Activated CD8-positive, alpha-beta memory T cell treated with anti-CD3 and anti-CD28 coated beads, Interleukin-2, amount 50 U/mL, for 24 hours (primary cell): ENCODE data around the gene SGPL1.
"Not testable (repeated sequence)": the region's sequence is repeated elsewhere in the genome, so short reads cannot be mapped to it uniquely, and the experiment has no call there.

ENCODE experiments used
- DNase-seq: peaks from one replicate; pipeline ENCODE4 v3.0.0-alpha.2; 2020; ENCODE audit errors: extremely low read depth

The SGPL1 gene

DNA sequence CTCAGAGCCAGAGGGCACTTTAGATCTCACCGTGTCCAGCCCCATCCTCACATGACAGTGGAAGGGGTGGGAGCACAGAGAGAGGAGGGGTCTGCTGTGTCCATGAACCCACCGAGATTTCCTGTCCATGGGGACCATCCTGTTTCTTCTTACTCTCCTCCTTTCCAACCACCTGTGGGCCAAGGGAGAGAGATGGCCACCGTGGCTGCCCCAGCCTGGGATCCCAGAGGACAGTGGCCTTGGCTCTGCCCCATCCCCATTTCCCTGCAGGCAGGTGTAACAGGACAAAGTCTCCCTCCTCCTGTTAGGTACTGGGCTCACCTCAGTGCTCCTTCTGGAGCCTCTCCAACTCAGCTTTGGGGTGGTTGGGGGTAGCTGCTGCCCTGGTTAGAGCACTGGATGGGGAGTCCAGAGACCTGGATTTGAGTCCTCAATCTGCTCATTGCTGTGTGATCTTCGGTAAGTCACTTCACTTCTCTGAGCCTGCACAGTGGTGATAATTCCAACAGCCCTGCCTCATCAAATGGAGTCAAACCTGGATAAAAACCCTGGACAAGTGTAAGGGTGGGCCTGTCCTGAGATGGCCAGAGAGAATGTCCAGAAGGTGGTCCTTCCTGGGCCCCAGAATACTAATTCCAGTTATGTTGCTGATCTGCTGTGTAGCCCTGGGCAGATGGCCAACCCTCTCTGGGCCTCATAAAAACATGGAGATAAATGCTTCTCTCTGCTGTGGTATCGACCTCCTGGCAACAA, 90.5 kb downstream of the SGPL1 start:
- DNase-seq: no peak

DNA sequence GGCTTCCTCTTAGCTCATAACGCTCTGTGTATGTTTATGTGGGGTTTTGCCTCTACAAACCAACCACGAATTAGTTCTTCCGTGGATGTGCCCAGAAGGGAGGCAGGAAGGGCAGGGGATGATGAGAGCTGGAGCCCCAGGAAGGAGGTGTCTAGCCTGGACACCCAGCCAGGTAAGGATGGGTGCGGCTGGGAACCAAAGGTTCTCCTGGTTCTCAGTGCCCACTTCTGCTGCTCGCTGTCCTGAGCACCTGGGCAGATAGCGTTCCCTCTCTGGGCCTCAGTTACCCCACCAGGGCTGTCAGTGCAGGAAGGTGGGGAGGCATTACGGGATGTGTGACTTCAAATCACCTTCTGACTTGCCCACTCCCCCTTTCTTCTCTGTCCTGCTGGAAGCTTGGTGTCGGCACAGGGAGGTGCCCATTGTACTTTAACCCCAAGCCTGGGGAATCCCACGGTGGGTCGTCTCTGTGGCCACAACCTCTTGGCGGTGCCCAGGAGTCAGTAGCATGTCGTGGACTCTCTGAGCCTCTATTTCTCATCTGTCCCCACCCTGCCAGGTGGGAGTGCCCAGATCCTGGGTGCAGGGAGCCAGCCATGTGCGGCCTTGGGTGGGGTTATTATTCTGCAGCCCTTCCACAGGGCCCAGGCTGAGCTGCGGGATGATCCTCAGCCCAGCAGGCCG, 91.3 kb downstream of the SGPL1 start:
- no peak for DNase-seq

DNA sequence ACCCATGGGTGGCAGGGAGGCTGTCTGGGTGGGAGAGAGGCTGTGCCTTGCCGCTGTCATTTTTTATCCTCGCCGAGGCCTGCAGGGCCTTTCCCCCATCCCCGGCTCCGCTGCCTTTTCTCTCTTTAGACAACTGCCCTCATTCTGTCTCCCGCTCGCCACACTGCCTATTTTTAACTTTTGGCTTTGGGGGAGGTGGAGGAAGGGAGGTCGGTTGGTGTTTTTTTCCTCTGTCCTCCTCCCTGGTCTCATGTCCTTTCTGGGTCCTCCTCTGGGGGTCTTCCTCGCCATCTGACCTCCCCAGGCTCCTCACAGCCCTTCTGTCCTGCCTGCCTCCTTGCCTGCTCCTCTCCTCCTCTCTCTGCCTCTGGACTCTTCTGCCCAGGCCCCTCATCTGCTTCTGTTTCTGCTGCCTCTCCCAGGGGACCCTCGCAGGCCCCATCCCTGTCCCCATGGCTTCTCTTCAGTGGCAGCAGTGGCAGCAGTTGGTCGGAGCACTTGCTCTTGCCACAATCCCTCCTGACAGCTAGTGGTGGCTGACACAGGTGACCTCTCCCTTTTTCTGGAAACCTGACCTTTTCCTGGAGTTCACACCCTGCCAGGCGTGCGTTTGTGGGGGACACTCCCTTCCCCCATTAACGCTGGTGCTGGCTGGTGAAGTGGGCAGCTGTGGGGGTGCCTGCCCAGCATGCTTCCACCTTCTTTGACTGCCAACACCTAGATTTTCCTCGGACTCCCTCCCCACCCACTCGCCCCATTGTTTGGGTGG, 92.1 kb downstream of the SGPL1 start:
- DNase-seq: no peak

DNA sequence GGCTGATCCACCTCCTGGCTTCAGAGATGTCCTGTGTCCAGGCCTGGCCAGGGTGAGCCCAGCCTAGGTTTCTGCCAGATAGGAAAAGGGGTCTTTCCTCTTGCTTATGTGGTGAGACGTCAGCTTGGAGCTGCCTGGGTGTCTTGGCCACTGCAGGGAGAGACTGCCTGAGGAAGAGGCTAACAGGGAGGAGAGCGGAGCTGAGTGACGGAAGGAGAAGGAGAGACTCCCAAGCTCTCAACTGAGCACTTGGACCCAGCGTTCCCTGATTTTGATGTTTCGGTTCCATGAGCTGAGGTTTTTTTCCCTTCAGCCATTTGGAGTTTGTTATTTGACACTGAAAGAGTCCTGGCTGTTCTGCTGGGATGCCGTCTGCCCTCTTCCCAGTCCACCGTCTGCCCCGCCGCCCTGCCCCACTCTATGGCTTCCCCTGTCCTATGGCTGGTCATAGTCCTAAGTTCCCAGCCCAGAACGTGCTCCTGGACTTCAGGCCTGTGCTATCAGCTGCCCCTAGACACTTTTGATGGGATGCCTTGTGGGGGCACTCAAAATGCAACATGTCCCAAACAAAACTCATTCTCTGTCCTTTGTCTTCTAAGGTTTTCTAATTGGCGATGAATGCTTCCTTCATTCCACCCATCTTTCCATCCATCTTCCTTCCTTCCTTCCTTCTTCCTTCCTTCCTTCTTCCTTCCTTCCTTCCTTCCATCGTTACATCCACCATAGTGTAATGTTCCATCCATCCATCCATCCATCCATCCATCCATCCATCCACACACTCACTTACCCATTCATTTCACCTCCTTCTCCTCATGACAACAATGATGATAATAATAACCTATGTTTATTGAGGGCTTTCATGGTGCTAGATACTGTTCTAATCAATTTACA, 92.9 kb downstream of the SGPL1 start:
- DNase-seq: no peak

- DNase-seq: no peak
These were observed 93.7 kb downstream of the SGPL1 start for GRCh38 chr10:70909326-70909935.

GRCh38 chr10:70910486-70911341, 95.0 kb downstream of the SGPL1 start:
- no peak for DNase-seq

DNA sequence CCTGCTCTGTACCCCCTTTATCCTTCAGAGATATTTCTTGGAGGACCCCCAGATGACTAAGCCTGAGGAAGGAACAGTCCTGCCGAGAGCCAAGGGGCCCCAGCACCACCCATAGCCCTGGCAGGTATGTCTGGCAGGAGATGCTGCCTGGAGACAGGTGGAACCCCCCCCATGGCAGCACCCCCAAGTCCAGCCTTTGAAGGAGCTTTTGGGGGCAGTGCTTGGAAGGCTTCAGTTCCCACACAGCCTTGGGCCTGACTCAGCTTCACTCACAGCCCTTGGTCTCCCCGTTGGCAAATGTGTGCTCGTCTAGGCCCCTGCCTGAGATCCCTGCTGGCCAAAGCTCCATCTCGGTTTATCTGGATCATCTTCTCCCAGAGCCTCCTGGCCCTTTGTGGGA, 95.6 kb downstream of the SGPL1 start:
- no peak for DNase-seq

DNA sequence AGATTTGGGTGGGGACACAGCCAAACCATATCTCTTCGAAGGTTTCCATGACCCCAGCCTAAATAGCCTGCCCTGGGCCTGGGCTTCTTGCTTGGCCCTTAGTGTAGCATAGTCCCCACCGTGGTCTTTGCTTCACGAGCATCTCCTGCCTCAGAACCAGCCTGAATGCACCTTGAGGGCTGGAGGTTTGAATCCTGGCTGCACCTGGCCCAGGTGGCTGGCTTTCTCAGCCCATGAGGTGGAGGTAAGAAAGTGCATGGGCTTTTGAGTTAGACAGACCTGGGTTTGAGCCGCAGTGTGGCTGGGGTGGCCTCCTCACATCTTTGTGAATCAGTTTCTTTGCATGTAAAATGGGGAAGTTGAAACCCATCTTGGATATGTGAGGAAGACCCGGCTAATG, 96.8 kb downstream of the SGPL1 start:
- DNase-seq: no peak

DNA sequence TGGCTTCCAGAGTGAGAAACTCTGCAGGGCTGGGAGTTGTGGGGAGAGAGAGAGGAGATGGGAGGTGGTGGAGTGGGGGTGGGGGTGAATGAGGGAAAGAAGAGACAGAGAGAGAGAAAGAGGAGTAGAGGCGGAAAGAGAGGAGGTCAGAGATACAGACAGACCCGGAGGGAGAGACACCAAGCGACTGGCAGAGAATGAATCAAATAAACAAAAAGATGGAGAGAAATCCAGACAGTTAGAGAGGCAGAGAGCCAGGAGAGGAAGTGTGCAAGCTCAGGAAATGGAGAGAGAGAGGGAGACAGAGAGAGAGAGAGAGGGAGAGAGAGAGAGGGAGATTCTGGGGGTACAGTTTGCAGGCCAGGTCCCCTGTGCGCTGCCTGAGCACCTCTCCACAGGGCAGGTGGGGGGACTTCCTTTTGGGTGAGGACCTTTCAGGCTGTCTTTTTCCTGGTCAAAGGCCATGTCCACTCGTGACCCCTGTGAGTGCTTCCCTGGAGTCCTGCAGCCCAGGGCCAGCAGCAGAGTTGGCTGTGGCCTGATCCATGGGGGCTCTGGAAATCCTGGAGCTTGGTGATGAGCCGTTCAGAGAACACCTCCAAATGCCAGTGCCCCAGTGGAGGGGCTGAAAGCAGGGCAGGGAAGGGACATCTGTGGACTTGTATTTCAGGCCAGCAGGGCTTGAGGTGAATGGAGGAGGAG, 97.6 kb downstream of the SGPL1 start:
- no peak for DNase-seq

DNA sequence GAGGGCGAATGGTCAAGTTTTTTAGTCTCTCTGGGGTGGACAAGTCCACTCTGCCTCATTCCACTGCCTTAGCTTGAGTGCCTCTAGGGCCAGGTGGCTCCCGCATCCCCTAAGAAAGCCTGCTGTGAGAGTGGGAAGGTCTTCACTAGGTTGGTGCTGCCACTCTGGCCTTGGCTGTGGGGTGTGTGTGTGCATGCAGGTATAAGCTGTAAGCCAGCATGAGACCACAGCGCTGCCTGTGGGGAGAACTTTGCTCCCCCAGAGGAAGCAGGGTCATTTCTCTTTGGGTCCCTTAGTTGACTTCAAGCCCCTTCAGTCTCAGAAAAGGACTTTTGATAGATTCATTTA, 98.1 kb downstream of the SGPL1 start:
- DNase-seq: no peak

- DNase-seq: no peak
These were observed 98.6 kb downstream of the SGPL1 start for GRCh38 chr10:70914316-70914864.

GRCh38 chr10:70915206-70915605, 99.5 kb downstream of the SGPL1 start:
- DNase-seq: no peak

- DNase-seq: no peak
These were observed 100.1 kb downstream of the SGPL1 start for GRCh38 chr10:70915806-70916205.

- DNase-seq: no peak
These were observed 100.5 kb downstream of the SGPL1 start for GRCh38 chr10:70916241-70916640.

DNA sequence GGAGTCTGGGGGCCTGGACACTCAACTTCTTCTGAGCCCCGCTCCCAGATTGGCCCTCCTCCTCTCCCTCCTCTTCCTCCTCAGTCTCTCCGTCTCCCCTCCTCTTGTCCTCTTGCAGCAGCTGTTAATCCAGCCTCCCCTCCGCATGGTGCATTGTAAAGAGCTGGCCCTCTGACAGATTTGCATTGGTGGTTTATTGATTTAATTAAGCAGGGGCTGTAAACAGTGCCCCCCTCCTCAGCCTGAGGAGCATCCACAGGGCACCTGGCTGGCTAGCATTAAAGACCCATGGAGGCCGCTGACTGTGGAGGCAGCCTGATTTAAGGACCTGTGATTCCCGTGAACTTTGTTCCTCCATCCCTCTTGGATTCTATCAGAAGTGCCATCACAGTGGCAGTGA, 101.5 kb downstream of the SGPL1 start:
- DNase-seq: no peak

GRCh38 chr10:70917635-70918034, 101.9 kb downstream of the SGPL1 start:
- no peak for DNase-seq

GRCh38 chr10:70918851-70919530, 103.2 kb downstream of the SGPL1 start:
- DNase-seq: no peak

- DNase-seq: not testable (repeated sequence)
These were observed 104.2 kb downstream of the SGPL1 start for GRCh38 chr10:70919906-70920305.

DNA sequence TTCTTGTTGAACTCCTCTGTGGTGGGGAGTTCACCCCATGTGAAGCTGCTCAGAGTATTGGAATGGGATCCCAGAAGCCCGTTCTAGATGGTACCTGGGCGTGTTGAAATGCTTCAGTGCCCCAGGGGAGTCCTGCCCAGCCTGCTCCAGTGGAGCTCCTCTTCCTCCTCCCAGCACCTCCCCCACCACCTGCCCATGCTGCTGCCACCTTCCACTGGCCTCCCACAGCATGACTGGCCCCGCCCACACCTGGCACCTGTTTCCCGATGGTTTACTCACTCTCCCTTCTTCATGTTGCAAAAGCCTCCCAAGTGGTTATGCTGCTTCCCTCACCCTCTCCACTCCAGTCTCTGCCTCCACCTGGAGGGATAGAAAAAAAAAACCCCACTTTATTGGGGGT, 104.8 kb downstream of the SGPL1 start:
- no peak for DNase-seq
